Smooth muscle cell (in vitro differentiated cells): ENCODE measurements around the gene SPDYE2B. TPM values are rescaled to one million over a fixed set of nuclear protein-coding genes. Genes with fewer than 3 reads are reported as not detected.
"Not testable (repeated sequence)": the region's sequence is repeated elsewhere in the genome, so short reads cannot be mapped to it uniquely, and the experiment has no call there.

ENCODE experiments used
- DNase-seq: peaks from one replicate; lab custom pipeline; 2025; ENCODE audit not compliant: unreplicated experiment; lab: John Stamatoyannopoulos, UW
- H2AFZ ChIP-seq: fragments of 200-600 bp; sonication (generic); 2 replicates; pipeline ENCODE4 v1.6.0; 2016; ENCODE audit warnings: antibody characterized with exemption, low read depth, mild to moderate bottlenecking
- H3F3A ChIP-seq: fragments of 200-600 bp; sonication (generic); 2 replicates; pipeline ENCODE4 v1.6.0; 2017; ENCODE audit warnings: antibody characterized with exemption, low read depth
- H3K27ac ChIP-seq: fragments of 200-600 bp; sonication (generic); 2 replicates; pipeline ENCODE4 v1.5.1; 2016; ENCODE audit warnings: low read depth, mild to moderate bottlenecking
- H3K27me3 ChIP-seq: fragments of 200-600 bp; sonication (generic); 2 replicates; pipeline ENCODE4 v1.6.1; 2016; ENCODE audit warnings: low read depth, mild to moderate bottlenecking
- H3K36me3 ChIP-seq: fragments of 200-600 bp; sonication (generic); 2 replicates; pipeline ENCODE4 v1.5.1; 2016; ENCODE audit warnings: low read depth
- H3K4me1 ChIP-seq: fragments of 200-600 bp; sonication (generic); 2 replicates; pipeline ENCODE4 v1.5.1; 2016; ENCODE audit warnings: low read depth
- H3K4me2 ChIP-seq: fragments of 200-600 bp; sonication (generic); 2 replicates; pipeline ENCODE4 v1.6.0; 2016; ENCODE audit warnings: mild to moderate bottlenecking
- H3K4me3 ChIP-seq: fragments of 200-600 bp; sonication (generic); 2 replicates; pipeline ENCODE4 v1.5.1; 2016; ENCODE audit warnings: mild to moderate bottlenecking
- H3K79me2 ChIP-seq: fragments of 200-600 bp; sonication (generic); 2 replicates; pipeline ENCODE4 v1.6.0; 2016; ENCODE audit warnings: low read depth, mild to moderate bottlenecking
- H3K9ac ChIP-seq: fragments of 200-600 bp; sonication (generic); 2 replicates; pipeline ENCODE4 v1.6.0; 2016; ENCODE audit warnings: low read depth
- H3K9me3 ChIP-seq: fragments of 200-600 bp; sonication (generic); replicated peaks from 2 replicates; pipeline ENCODE4 v1.5.1; 2016; ENCODE audit warnings: low read depth
- H4K20me1 ChIP-seq: fragments of 200-600 bp; sonication (generic); 2 replicates; pipeline ENCODE4 v1.6.0; 2016; ENCODE audit warnings: low read depth
- WGBS: methylation state at CpG from one replicate; pipeline ENCODE4 v1.1.7; 2016; ENCODE audit warnings: low lambda C conversion rate; 5-methylcytosine and 5-hydroxymethylcytosine counted together
- polyA plus RNA-seq: library from polyadenylated mRNA; unstranded; fragments of >200 nt; fragmentation: Nextera tagmentation; extraction: Ambion mirVana; gene quantifications from 2 replicates; pipeline ENCODE4 v1.2.1, GENCODE V29; 2016
- total RNA-seq: library from RNA; depleted of rRNA; stranded (reverse); fragments of >200 nt; gene quantifications from 2 replicates; pipeline ENCODE4 v1.2.3, GENCODE V29; 2014

SPDYE2B gene, protein sequence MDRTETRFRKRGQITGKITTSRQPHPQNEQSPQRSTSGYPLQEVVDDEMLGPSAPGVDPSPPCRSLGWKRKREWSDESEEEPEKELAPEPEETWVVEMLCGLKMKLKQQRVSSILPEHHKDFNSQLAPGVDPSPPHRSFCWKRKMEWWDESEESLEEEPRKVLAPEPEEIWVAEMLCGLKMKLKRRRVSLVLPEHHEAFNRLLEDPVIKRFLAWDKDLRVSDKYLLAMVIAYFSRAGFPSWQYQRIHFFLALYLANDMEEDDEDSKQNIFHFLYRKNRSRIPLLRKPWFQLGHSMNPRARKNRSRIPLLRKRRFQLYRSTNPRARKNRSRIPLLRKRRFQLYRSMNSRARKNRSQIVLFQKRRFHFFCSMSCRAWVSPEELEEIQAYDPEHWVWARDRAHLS
- total RNA-seq (not detected in 2 replicates), polyA plus RNA-seq (not detected in 2 replicates)

- not testable (repeated sequence) for H3K27me3 ChIP-seq, H3K27ac ChIP-seq, DNase-seq, H3K79me2 ChIP-seq, H3K4me2 ChIP-seq, H3F3A ChIP-seq, H3K4me3 ChIP-seq, H4K20me1 ChIP-seq, H3K9ac ChIP-seq, H3K9me3 ChIP-seq, H3K36me3 ChIP-seq, H3K4me1 ChIP-seq, H2AFZ ChIP-seq
- no CpG with 5 or more reads among the region's 4 CpGs for WGBS
These were observed at the start of gene SPDYE2B for GRCh38 chr7:102649924-102650323. Gene SPDYE2B, plus strand, starts transcription at chr7:102650319. Its CDS starts 2,030 bp downstream, at chr7:102652349.

DNA sequence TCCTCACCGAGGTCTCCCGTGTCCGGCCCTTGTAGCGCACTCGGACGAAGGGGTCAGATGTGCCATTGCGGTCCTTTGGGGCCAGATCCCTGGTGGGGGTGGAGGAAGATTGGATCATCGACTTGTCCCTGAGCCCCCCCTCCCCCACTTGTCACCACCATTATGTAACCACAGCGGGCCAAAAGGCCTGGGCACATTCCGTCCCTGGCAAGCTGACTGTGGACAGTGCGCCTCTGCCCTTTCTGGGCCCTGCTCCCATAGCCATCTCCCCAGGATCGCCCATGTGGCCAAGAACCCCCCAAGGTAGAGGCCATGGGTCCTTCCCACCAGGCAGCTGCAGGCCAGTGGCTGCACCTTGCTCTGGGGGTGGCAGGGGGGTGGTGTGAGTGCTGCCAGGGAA lies 47.8 kb upstream of the SPDYE2B start:
- not testable (repeated sequence) for H2AFZ ChIP-seq

GRCh38 chr7:102604431-102605145 lies 45.5 kb upstream of the SPDYE2B start:
- not testable (repeated sequence) for H3K4me1 ChIP-seq, H3K36me3 ChIP-seq, H3K9ac ChIP-seq, H3K4me2 ChIP-seq, H3K4me3 ChIP-seq, H3K79me2 ChIP-seq, H3K27me3 ChIP-seq, H2AFZ ChIP-seq, H3F3A ChIP-seq, H4K20me1 ChIP-seq, H3K27ac ChIP-seq, H3K9me3 ChIP-seq, DNase-seq
- WGBS: 20% methylated on average over 6 of the region's 19 CpGs

More for the DNA sequence above, 47.8 kb upstream of the SPDYE2B start:
- not testable (repeated sequence) for H4K20me1 ChIP-seq, H3K4me3 ChIP-seq, H3K9me3 ChIP-seq, H3F3A ChIP-seq, H3K9ac ChIP-seq, H3K36me3 ChIP-seq, H3K4me1 ChIP-seq, H3K27ac ChIP-seq, H3K4me2 ChIP-seq, DNase-seq, H3K27me3 ChIP-seq, H3K79me2 ChIP-seq
- WGBS: no CpG with 5 or more reads among the region's 12 CpGs

GRCh38 chr7:102606848-102607247 lies 43.3 kb upstream of the SPDYE2B start:
- H3K4me1 ChIP-seq, DNase-seq, H3F3A ChIP-seq, H3K27me3 ChIP-seq, H2AFZ ChIP-seq, H4K20me1 ChIP-seq, H3K36me3 ChIP-seq, H3K27ac ChIP-seq, H3K9me3 ChIP-seq, H3K9ac ChIP-seq, H3K79me2 ChIP-seq, H3K4me3 ChIP-seq, H3K4me2 ChIP-seq: not testable (repeated sequence)
- no CpG with 5 or more reads among the region's 5 CpGs for WGBS

DNA sequence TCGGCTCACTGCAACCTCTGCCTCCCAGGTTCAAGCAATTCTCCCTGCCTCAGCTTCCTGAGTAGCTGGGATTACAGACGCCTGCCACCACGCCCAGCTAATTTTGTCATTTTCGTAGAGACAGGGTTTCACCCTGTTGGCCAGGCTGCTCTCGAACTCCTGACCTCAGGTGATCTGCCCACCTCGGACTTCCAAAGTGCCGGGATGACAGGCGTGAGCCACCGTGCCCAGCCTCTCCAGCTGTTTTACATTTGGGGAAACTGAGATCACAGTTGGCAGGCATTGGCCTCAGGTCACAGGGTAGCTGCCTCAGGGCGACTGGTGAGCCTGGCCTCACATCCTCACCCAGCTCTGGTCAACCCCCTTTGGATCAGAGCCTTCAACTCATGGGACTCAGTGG lies 40.4 kb upstream of the SPDYE2B start:
- H3K79me2 ChIP-seq, DNase-seq: not testable (repeated sequence)

GRCh38 chr7:102610441-102610840 lies 39.7 kb upstream of the SPDYE2B start:
- WGBS: 86% methylated on average over 4 of the region's 7 CpGs

More for the DNA sequence above, 40.4 kb upstream of the SPDYE2B start:
- H3K27me3 ChIP-seq, H3K9me3 ChIP-seq, H4K20me1 ChIP-seq, H3K4me2 ChIP-seq, H3K27ac ChIP-seq, H3F3A ChIP-seq, H3K36me3 ChIP-seq, H3K4me3 ChIP-seq, H2AFZ ChIP-seq, H3K9ac ChIP-seq, H3K4me1 ChIP-seq: not testable (repeated sequence)
- 88% methylated on average over 4 of the region's 10 CpGs for WGBS

DNA sequence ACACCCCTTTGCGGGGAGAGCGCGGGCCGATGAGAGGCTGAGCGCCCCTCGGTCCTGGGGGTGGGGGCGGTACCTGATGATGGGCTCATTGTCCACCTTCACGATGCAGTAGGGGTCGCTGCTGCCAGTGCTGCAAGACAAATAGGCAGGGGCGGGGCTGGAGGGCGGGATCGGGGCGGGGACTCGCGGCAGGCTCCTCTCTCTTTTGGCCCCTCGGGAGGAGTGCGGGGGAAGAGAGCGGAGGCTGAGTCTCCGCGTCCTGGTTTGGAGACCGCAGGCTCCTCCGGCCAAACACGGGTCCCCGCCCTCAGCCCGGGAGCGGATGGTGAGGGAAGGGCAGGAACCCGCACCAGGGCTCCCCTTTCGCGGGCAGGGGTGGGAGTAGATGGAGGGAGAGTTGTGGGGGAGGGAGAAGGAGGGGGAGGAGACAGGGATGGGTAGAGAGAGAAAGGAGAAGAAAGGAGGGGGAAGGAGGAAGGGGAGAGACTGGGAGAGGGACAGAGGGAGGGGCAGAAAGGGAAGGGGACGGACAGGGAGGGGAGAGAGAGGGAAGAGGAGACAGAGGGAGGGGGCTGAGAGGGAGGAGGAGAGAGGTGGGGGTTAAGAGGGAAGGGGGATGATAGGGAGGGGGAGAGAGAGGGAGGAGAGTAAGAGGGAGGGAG lies 39.0 kb upstream of the SPDYE2B start:
- not testable (repeated sequence) for H3K4me3 ChIP-seq, H3K4me1 ChIP-seq, H3K27me3 ChIP-seq, H3K9ac ChIP-seq, H2AFZ ChIP-seq, H3K9me3 ChIP-seq, H4K20me1 ChIP-seq, H3F3A ChIP-seq, H3K27ac ChIP-seq, DNase-seq, H3K4me2 ChIP-seq, H3K36me3 ChIP-seq, H3K79me2 ChIP-seq
- WGBS: no CpG with 5 or more reads among the region's 30 CpGs

More at GRCh38 chr7:102610441-102610840, 39.7 kb upstream of the SPDYE2B start:
- H3K4me2 ChIP-seq, H3K9ac ChIP-seq, H3K36me3 ChIP-seq, H3K27me3 ChIP-seq, H3K27ac ChIP-seq, H3K9me3 ChIP-seq, H3K4me3 ChIP-seq, H3F3A ChIP-seq, DNase-seq, H3K79me2 ChIP-seq, H2AFZ ChIP-seq, H3K4me1 ChIP-seq, H4K20me1 ChIP-seq: not testable (repeated sequence)

GRCh38 chr7:102611675-102612325 lies 38.3 kb upstream of the SPDYE2B start:
- WGBS: 55% methylated on average over 8 of the region's 10 CpGs
- not testable (repeated sequence) for H3K36me3 ChIP-seq, H3K4me1 ChIP-seq, H3K27ac ChIP-seq, H3K9ac ChIP-seq, DNase-seq, H3K4me2 ChIP-seq, H3K9me3 ChIP-seq, H3F3A ChIP-seq, H3K27me3 ChIP-seq, H3K79me2 ChIP-seq, H3K4me3 ChIP-seq, H4K20me1 ChIP-seq, H2AFZ ChIP-seq
